Colonic mucosa (tissue), 4 donors: ENCODE measurements around the gene HGF. TPM values are rescaled to one million over a fixed set of nuclear protein-coding genes. Genes with fewer than 3 reads are reported as not detected.

Experiments used
- DNase-seq: peaks from one replicate; pipeline ENCODE4 v3.0.0-alpha.2; 2020
- H3K27ac ChIP-seq: fragments of 200-600 bp; one replicate; pipeline ENCODE4 v1.8.0; 2021
- H3K27me3 ChIP-seq: fragments of 200-600 bp; one replicate; pipeline ENCODE4 v1.8.0; 2021
- H3K36me3 ChIP-seq: fragments of 200-600 bp; one replicate; pipeline ENCODE4 v1.8.0; 2021
- H3K4me1 ChIP-seq: fragments of 200-600 bp; one replicate; pipeline ENCODE4 v1.8.0; 2021; ENCODE audit warnings: mild to moderate bottlenecking
- H3K4me3 ChIP-seq: fragments of 200-600 bp; one replicate; pipeline ENCODE4 v1.8.0; 2021
- H3K9ac ChIP-seq, 2 donors: one replicate each; pipeline ENCODE4 v1.7.0; 2013; ENCODE audit warnings: control low read depth in 2 of 2, low read depth in 2 of 2, low read length in 2 of 2
- H3K9me3 ChIP-seq: fragments of 200-600 bp; one replicate; pipeline ENCODE4 v1.8.0; 2021
- CTCF ChIP-seq: fragments of 200-600 bp; IDR thresholded peaks from one replicate; pipeline ENCODE4 v1.8.0; 2022; ENCODE audit warnings: antibody characterized with exemption, mild to moderate bottlenecking
- intact Hi-C: fragments of 100-400 bp; cut with DNase I; formaldehyde crosslinking; loops from one replicate; pipeline ENCODE4 v1.14.1; 2022
- total RNA-seq, 2 donors: library from RNA; stranded (reverse); fragmentation: NEBNext Ultra II Directional in 1 of 2; extraction: Animal tissue kit (Norgen Biotek cat#: 25700) in 1 of 2; gene quantifications; one replicate each; pipeline ENCODE4 v1.2.1, GENCODE V29; 2021
- donor health status: healthy.
- donor health status: DM: no; HTN: no; CAD: no.
- donor health status: DM: no; HTN: no; CAD: no.

HGF gene
- total RNA-seq, 2 donors from 2014 or later, result 0.96 to 4.5 TPM

- no peaks in the 10 kb centered on the region for H3K27me3 ChIP-seq
- intact Hi-C loops, result no loop called here
- no peaks in the 10 kb centered on the region for H3K36me3 ChIP-seq
- no peak for TF ChIP-seq CTCF
- no peak overlapping the region for H3K9ac ChIP-seq
- no peak overlapping the region for H3K27ac ChIP-seq
- no peaks in the 10 kb centered on the region for H3K9me3 ChIP-seq
- H3K4me1 ChIP-seq, result no peaks in the 10 kb centered on the region
- no peak for DNase-seq
- H3K4me3 ChIP-seq, result no peak overlapping the region
Observed at GRCh38 chr7:81761031-81761430, 8.8 kb downstream of the HGF start.

- no peaks in the 10 kb centered on the region for H3K4me1 ChIP-seq
- H3K9ac ChIP-seq, result no peak overlapping the region
- H3K27me3 ChIP-seq, result no peaks in the 10 kb centered on the region
- no peaks in the 10 kb centered on the region for H3K36me3 ChIP-seq
- no peak for DNase-seq
- no peak for TF ChIP-seq CTCF
- intact Hi-C loops, result no loop called here
- no peaks in the 10 kb centered on the region for H3K9me3 ChIP-seq
- no peak overlapping the region for H3K27ac ChIP-seq
- H3K4me3 ChIP-seq, result no peak overlapping the region
Observed at GRCh38 chr7:81754918-81755696, 14.7 kb downstream of the HGF start.

GRCh38 chr7:81753392-81753791 lies 16.5 kb downstream of the HGF start:
- no peaks in the 10 kb centered on the region for H3K9me3 ChIP-seq
- H3K4me3 ChIP-seq, result no peak overlapping the region
- no peak overlapping the region for H3K27ac ChIP-seq
- no peak for TF ChIP-seq CTCF
- no peaks in the 10 kb centered on the region for H3K36me3 ChIP-seq
- no peak for DNase-seq
- intact Hi-C loops, result no loop called here
- no peak overlapping the region for H3K9ac ChIP-seq
- no peaks in the 10 kb centered on the region for H3K4me1 ChIP-seq
- no peaks in the 10 kb centered on the region for H3K27me3 ChIP-seq

- Histone ChIP-seq H3K27me3 (no peaks in the 10 kb centered on the region), H3K4me3 (no peak overlapping the region), H3K4me1 (no peaks in the 10 kb centered on the region), H3K9me3 (no peaks in the 10 kb centered on the region), H3K27ac (no peak overlapping the region), H3K36me3 (no peaks in the 10 kb centered on the region), H3K9ac (no peak overlapping the region)
- intact Hi-C loops, result no loop called here
- no peak for TF ChIP-seq CTCF
- DNase-seq, result no peak
Observed at GRCh38 chr7:81752318-81752714, 17.5 kb downstream of the HGF start.

GRCh38 chr7:81751619-81752317 lies 18.1 kb downstream of the HGF start:
- H3K36me3 ChIP-seq, result no peaks in the 10 kb centered on the region
- intact Hi-C loops, result no loop called here
- no peaks in the 10 kb centered on the region for H3K9me3 ChIP-seq
- H3K27ac ChIP-seq, result no peak overlapping the region
- no peak for TF ChIP-seq CTCF
- DNase-seq, result no peak
- H3K4me1 ChIP-seq, result no peaks in the 10 kb centered on the region
- no peaks in the 10 kb centered on the region for H3K27me3 ChIP-seq
- no peak overlapping the region for H3K9ac ChIP-seq
- H3K4me3 ChIP-seq, result no peak overlapping the region
